Tongue (tissue), 2 donors: ENCODE results near the gene FAAP24. TPM values are rescaled to one million over a fixed set of nuclear protein-coding genes. Genes with fewer than 3 reads are reported as not detected.
"Not testable (repeated sequence)": the region's sequence is repeated elsewhere in the genome, so short reads cannot be mapped to it uniquely, and the experiment has no call there.

Experiments
- DNase-seq: peaks from one replicate; pipeline ENCODE4 v3.0.0-alpha.2; 2015
- total RNA-seq: library from RNA; depleted of rRNA; stranded (reverse); fragments of >200 nt; gene quantifications from one replicate; pipeline ENCODE4 v1.2.3, GENCODE V29; 2014

Gene FAAP24
- total RNA-seq, 1 donor from 2014 or later, result 0.41 TPM

DNA sequence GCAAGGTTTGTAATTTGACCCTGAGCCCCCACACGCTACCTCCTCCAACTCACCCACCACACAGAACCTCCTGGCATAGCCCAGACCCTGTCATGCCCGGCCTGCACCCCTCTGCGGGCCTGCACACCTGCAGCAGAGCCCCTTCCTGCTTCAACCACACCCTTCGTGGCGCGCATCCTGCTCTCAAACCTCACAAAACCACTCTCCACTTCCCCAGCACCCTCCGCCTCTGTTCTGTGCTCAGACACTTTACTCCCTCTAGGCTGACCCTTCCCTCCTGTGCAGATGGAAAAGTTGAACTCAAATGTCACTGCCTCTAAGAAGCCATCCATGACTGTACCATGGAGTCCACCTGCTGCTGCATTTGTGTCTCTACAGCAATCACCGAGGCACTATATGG, 28.5 kb downstream of the FAAP24 start:
- DNase-seq, result no peak

DNA sequence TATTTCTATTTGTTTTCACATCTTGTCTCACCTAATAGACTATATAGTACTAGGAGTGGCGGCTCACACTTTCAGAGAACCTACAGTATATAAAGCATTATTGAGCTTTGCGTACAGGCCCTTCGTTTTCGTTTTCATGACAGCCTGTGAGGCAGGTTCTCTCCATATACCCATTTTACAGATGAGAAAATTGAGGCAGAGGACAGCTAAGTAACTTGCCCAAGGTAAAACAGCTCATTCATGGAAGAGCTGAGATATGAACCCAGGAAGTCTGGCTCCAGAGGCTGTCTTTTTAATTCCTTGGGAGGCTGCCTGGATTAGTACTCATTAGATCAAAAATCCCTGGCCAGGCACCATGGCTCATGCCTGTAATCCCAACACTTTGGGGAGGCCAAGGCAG, 28.9 kb downstream of the FAAP24 start:
- no peak for DNase-seq

DNA sequence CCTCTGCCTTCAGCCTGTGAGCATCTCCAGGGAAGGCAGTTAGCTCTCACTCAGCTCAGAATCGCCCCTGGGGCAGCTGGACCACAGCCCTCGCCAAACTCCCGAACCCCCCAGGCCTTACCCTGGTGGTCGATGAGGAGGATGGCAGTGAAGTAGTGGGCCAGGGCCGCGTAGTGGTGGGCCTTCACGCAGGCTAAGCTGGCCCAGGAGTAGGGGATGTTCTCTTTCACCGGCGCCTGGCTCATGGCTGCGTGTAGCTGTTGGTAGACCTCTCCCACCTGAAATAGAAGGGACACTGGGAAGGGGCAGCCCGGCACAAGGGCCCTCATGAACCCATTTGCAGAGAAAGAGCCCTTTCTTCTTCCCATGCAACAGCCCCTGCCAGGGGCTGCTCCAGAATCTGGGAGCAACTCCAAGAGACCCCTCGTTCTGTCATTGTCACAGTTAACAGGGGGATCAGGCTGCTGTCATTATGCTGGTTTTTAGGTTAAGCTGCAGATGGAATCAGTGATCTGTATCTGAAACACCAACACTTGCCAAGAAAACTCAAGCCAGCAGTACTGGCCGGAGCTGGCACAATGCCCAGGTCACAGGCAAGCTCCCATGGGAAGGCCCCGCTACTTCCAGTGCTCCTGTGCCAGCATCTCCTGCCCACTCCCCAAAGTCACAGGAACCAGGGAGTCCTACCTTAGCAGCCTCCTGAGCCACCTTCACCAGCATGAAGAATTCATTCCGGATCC, 30.3 kb downstream of the FAAP24 start:
- DNase-seq, result not testable (repeated sequence)

DNA sequence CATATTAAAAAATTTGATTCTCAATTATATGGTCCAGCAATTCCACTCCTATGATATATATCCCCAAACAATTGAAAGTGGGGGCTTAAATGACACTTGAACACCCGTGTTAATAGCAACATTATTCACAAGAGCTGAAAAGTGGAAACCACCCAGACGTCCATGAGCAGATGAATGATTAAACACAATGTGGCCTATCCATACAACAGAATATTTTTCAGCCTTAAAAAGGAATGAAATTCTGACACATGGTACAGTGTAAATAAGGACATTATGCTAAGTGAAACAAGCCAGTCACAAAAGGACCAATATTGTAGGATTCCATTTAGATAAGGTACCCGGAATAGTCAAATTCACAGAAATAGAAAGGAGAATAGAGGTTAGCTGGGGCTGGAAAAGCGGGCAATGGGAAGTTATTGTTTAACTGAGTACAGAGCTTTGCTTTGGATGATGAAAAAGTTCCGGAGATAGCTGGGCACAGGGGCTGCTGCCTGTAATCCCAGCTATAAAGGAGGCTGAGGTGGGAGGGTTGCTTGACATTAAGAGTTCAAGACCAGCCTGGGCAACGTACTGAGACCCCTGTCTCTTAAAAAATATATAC, 31.5 kb downstream of the FAAP24 start:
- DNase-seq, result not testable (repeated sequence)

DNA sequence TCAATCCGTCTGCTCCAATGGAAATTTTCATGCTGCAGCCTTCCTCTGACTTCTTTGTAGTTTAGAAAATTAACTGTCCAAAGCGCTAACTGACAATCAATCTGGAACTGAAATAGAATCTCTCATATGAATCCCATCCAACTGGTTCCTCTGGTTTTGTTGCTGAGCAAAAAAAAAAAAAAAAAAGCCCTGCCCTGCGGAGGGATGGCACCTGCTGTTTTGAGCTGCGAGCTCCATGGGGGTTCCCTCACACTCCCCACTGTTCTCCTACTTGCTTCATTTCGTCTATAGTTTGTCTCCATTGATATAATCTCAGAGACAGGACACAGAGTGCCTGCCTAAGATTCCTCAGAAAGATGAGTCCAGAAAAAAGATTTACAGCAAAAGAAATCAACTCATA, 33.4 kb downstream of the FAAP24 start:
- peak; percentile 45 for DNase-seq

DNA sequence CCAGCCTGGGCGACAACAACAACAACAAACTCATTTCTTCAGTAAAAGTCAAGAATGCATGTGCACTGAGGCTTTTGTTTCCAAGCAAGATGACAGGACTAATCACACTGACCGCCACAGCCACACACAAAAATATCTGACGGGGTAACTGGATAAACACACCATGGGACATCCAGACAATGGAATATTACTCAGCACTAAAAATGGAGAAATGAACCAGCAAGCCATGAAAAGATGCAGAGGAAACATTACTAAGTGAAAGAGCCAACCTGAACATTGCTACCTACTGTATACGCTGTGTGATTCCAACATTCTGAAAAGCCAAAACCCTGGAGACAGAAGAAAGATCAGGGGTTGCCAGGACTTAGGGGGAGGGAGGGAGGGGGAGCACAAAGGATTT, 36.7 kb downstream of the FAAP24 start:
- no peak for DNase-seq

DNA sequence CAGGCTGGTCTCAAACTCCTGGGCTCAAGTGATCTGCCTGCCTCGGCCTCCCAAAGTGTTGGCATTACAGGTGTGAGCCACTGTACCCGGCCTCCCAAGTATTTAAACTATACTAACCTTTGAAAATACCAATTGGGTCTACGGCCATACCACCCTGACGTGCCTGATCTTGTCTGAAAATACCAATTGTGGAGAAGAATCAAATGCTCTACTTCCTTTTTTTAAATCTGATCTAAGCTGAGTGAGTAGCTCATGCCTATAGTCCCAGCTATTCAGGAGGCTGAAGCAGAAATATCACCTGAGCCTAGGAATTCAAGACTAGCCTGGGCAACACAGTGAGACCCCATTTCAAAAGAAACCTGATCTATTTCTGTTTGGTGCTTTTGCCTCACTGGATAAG, 38.8 kb downstream of the FAAP24 start:
- not testable (repeated sequence) for DNase-seq

DNA sequence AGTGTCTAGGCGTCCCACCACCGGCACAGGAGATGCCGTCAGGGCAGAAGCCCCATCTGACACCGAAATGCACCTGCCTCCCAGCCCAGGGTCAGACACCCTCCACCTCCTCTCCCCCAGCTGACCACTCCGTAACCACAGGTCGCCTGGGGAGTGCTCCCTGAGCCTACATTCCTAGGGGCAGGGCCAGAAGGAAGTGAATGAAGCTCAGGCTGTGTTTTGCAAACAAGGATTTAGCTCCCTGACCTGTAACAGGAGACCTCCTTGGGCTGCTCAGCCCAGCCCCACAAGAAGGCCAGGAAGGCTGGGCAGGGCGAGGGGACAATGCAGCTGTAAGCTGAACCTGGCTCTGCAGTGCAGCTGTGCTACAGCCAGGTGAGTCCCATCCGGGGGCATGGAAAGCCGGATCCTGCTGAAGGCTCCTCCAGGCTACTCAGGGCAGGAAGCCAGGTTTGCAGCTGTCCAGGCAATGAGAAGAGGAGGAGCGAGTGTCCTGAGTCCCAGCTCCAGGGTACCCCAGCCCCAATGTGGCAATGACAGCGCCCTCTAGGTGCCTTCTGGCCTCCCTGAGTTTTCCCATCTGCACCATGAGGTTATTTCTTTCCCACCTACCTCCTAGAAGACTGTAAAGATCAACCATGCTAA, 50.6 kb downstream of the FAAP24 start:
- DNase-seq, result peak; percentile 44

DNA sequence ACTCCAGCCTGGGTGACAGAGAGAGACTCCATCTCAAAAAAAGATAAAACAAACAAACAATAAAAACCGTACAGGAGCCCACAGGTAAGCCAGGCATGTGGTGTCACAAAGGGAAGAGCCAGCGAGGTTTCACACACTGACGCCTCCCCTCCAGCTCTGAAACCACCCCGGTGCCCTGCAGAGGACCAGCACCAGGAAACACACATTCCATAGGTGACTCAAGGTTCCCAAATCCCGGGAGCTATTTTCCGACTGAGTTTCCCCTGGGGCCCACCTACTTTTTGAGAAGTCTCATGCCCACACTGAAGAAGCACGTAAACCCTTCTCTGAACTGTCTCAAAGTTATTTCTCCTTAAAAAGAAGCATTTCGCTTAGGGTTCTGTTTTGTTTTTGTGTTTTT, 52.4 kb downstream of the FAAP24 start:
- DNase-seq, result no peak

DNA sequence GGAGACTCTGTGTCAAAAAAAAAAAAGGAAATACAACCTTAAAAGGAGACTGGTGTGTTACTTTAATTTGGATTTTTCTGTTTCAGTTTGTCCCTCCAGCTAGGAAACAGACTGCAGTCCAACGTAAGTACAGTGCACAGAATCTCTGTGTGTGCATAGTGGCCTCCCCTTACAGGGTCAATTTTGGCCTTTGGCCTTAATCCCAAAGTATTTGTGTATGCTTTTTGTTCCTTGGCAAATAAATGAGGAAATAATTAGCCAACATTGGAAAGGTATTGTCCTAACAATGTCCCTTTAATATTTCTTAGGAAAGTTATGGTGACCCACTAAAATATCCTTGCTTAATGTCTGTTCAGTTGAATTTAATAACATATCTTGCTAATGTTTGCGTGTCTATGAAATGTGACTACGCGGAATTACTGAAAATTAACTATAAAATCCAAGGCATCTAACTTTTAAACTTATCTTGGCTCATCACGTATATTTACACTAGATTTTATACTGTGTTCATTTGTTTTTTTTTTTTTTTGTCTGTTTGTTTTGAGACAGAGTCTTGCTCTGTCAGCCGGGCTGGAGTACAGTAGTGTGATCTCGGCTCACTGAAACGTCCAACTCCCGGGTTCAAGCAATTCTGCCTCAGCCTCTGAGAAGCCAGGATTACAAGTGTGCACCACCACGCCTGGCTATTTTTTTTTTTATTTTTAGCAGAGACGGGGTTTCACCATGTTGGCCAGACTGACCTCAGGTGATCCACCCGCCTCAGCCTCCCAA, 53.6 kb downstream of the FAAP24 start:
- DNase-seq, result not testable (repeated sequence)

DNA sequence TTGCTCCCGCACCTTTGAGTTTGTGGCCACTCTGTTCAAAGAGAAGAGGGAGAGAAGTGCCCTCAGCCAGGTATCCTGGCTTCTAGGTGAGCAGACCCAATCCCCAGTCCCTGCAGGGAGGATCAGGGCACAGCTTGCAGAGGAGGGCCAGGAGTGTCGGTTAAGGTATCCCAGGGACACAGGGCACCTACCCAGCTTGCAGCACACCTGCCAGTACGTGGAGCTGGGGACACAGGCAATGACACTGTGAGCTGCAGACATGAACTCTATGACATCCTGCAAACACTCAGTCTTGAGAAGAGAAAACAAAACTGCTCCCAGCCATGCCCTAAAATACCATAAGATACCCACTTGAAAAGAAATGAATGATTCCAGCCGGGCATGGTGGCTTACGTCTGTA, 54.6 kb downstream of the FAAP24 start:
- not testable (repeated sequence) for DNase-seq

Other genes starting within 250 kb of the FAAP24 start
- not detected for gene SLC7A9, start 102.5 kb upstream of the FAAP24 start, total RNA-seq
- 15.4 TPM for gene CEP89, start 284 bp upstream of the FAAP24 start, total RNA-seq
- gene RHPN2, start 92.6 kb downstream of the FAAP24 start, total RNA-seq, result 4.1 TPM
- gene GPATCH1, start 108.9 kb downstream of the FAAP24 start, total RNA-seq, result 8.8 TPM
- gene WDR88, start 159.9 kb downstream of the FAAP24 start, total RNA-seq, result not detected
- 24.4 TPM for gene LRP3, start 222.1 kb downstream of the FAAP24 start, total RNA-seq